ENCODE measurements around the gene EPHA6.

DNA sequence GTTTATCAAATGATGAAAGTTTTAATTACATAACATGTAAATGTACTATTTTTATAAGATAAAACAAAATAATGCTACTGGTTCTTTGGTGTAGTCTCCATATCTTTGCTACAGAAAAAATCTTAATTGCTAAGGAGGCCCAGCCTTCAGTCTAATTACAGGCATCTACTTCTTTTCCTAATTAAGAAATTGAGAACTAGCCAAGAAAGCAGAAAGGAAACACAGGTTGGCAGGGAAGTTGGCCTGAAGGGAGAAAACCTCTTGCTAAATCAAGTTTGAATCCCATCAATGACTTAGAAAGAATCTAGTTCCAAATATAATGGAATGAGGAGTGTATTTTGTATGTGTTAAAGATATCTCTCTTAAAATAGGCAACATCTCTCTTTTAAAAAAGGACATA is 737.8 kb downstream of the EPHA6 start:
- TF ChIP-seq EZH2 (IDR thresholded peaks at IDR 0.05; ENCODE audit: insufficient read depth, poor library complexity, severe bottlenecking) (no peak), EZH2phosphoT487 (IDR thresholded peaks at IDR 0.05; ENCODE audit: insufficient read depth, low read depth) (no peak)

All from GM23248 (cell line).